Esophagus squamous epithelium (tissue), 5 donors: ENCODE results near the gene TMC6. TPM values are rescaled to one million over a fixed set of nuclear protein-coding genes. Genes with fewer than 3 reads are reported as not detected.

Experiments
- DNase-seq: peaks from one replicate; lab custom pipeline; 2025; lab: John Stamatoyannopoulos, UW
- H3K27ac ChIP-seq, 4 donors: fragments of 200-600 bp; sonication (generic); one replicate each; pipeline ENCODE4 v1.5.1; 2016 to 2019; ENCODE audit warnings: mild to moderate bottlenecking in 1 of 4
- H3K27me3 ChIP-seq, 4 donors: fragments of 200-600 bp; sonication (generic); 1 replicate in 3 of 4; 2 replicates in 1 of 4; pipeline versions ENCODE4 v1.5.1 to v1.6.0; 2017 to 2021; ENCODE audit warnings: antibody characterized with exemption in 1 of 4
- H3K36me3 ChIP-seq, 3 donors: fragments of 200-600 bp; sonication (generic); one replicate each; pipeline ENCODE4 v1.5.1; 2016 to 2019
- H3K4me1 ChIP-seq, 3 donors: fragments of 200-600 bp; sonication (generic); one replicate each; pipeline ENCODE4 v1.5.1; 2017 to 2019
- H3K4me3 ChIP-seq, 4 donors: fragments of 200-600 bp; sonication (generic); 1 replicate in 3 of 4; 2 replicates in 1 of 4; pipeline ENCODE4 v1.5.1; 2016 to 2019; ENCODE audit warnings: mild to moderate bottlenecking in 2 of 4, moderate library complexity in 1 of 4
- H3K9me3 ChIP-seq, 3 donors: fragments of 200-600 bp; sonication (generic); one replicate each; pipeline ENCODE4 v1.5.1; 2016 to 2019
- POLR2A ChIP-seq, 4 donors: fragments of 450-650 bp; IDR thresholded peaks; one replicate each; pipeline ENCODE4 v1.6.1; 2017; ENCODE audit warnings: antibody characterized with exemption in 4 of 4, mild to moderate bottlenecking in 4 of 4, moderate library complexity in 3 of 4
- WGBS, 2 donors: methylation state at CpG; one replicate each; pipeline ENCODE4 v1.1.5; 2018; 5-methylcytosine and 5-hydroxymethylcytosine counted together
- intact Hi-C: fragments of 100-400 bp; cut with DNase I; formaldehyde crosslinking; loops from one replicate; pipeline ENCODE4 v1.15.0; 2022
- total RNA-seq, 4 donors: library from RNA; depleted of rRNA; stranded (reverse); fragments of >200 nt; gene quantifications; one replicate each; pipeline ENCODE4 v1.1.0, GENCODE V29; 2016
- TF ChIP-seq, protein P1 (sequence below), 6 experiments: fragments of 450-650 bp in 4 of 6; fragments of 200-600 bp in 2 of 6; sonication (generic) in 2 of 6; IDR thresholded peaks; one replicate each; pipeline ENCODE4 v1.5.1; 2016 to 2019; ENCODE audit warnings: antibody characterized with exemption in 6 of 6, mild to moderate bottlenecking in 4 of 6, moderate library complexity in 4 of 6
- donor health status: DM: yes; HTN: yes; CAD: no.

The TMC6 gene
- total RNA-seq, 4 donors from 2014 or later: 13.3 to 39.6 (median 32.2) TPM

DNA sequence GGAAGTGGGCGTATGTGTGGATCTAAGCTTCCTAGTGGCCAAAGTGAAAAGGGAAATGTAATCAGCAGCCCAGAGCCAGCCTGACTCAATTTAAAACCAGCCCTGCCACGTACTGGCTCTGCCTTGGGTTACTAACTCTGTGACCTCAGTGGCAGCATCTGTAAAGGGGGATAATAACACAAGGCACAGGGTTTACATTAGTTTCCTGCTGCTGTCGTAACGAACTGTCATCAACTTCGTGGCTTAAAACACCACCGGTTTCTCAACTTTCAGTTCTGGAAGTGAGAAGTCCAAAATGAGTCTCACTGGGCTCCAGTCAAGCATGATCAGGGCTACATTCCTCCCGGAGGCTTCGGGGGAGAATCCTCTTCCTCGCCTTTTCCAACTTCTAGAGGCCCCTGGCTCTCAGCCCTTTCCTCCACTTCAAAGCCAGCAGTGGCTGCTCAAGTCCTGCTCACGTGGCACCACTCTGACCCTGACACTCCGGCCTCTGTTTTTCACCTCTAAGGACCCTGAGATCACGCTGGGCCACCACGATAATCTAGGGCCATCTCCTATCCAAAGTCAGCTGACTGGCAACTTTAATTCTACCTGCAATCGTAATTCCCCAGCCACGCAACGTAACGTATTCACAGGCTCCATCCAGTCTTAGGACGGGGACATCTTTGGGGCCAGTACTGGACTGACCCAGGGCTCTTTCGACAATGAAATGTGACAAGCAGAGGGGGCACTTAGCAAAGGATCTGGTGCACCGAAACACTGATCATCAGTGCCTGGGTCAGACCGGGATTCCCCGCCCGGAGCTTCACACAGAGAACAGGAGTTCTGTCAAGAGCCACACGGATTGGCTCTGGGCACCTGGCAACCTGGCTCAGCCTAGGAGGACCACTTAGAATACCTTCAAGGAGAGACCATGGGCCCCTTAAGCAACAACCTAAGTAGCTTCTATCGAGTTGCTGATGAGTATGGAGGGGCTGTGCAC is 14.5 kb downstream of the TMC6 start:
- intact Hi-C loops: loop anchor here (2.0 to 10.0 kb wide), 2 partner anchors 63 to 131 kb away; no protein-coding TSS in a partner anchor
- peaks cover 16 to 47% (median 19%) of the 10 kb centered on the region in 3 donors for H3K4me1 ChIP-seq
- H3K9me3 ChIP-seq: no peaks in the 10 kb centered on the region
- no peak for DNase-seq
- no peak overlapping the region for H3K4me3 ChIP-seq
- no peaks in the 10 kb centered on the region for H3K27me3 ChIP-seq
- 71 to 77% methylated on average over 15 to 24 of the region's 25 CpGs for WGBS, 2 donors
- no peak for TF ChIP-seq POLR2A (IDR thresholded peaks at IDR 0.05)
- TF ChIP-seq, protein P1, sequence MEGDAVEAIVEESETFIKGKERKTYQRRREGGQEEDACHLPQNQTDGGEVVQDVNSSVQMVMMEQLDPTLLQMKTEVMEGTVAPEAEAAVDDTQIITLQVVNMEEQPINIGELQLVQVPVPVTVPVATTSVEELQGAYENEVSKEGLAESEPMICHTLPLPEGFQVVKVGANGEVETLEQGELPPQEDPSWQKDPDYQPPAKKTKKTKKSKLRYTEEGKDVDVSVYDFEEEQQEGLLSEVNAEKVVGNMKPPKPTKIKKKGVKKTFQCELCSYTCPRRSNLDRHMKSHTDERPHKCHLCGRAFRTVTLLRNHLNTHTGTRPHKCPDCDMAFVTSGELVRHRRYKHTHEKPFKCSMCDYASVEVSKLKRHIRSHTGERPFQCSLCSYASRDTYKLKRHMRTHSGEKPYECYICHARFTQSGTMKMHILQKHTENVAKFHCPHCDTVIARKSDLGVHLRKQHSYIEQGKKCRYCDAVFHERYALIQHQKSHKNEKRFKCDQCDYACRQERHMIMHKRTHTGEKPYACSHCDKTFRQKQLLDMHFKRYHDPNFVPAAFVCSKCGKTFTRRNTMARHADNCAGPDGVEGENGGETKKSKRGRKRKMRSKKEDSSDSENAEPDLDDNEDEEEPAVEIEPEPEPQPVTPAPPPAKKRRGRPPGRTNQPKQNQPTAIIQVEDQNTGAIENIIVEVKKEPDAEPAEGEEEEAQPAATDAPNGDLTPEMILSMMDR (IDR thresholded peaks at IDR 0.05): peak in 1 of 6 experiments; percentile 18
- H3K36me3 ChIP-seq: peaks cover 0 to 65% (median 21%) of the 10 kb centered on the region in 3 donors
- H3K27ac ChIP-seq: peak overlapping the region in 1 of 4 donors; percentile 29

DNA sequence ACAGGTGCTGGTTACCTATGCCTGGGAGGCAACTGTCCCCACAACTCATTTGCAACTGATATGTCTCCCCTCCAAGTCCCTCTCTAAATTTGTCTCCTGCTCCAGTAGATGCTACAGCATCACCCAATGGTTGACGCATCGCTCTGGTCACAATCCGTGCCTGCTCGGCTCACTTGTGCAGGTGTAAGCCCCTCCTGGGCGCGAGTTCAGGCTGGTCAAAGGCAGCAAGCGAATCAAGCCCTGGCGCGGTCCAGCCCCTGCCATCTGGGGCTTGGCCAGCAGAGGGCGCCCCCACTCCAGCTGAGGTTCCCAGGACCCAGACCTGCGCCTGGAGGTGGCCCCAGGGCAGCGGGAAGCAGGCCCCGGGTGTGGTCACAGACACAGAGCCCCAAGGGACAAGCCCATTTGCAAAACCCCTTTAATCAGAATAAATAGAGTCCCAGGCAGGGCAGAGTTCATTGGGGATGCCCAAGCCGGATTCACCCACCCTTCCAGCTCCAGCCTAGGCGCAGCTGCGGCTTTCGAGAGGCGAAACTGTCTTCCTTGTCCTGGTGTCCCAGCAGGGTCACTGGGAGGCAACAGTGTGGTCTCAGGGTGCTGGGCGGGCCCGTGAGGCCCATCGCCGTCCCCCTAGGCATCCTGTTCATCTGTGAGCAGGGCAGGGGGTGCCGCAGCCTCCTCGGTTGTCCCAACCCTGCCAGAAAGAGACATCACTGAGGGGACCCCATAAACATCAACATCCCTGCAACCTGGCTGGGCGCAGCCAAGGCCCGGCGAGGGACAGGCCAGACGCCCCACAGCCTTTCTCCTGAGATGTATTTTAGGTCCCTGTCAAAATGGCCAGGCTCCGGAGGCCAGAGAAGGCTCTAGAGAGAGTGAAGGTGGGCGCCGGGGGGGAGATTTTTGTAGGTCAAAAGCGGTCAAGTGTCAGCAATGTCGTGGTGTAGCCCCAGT is 15.8 kb downstream of the TMC6 start:
- intact Hi-C loops: loop anchor here (2.0 to 10.0 kb wide), 2 partner anchors 64 to 132 kb away; no protein-coding TSS in a partner anchor
- Histone ChIP-seq H3K9me3 (no peaks in the 10 kb centered on the region), H3K27ac (no peak overlapping the region), H3K4me3 (no peak overlapping the region), H3K27me3 (no peaks in the 10 kb centered on the region), H3K36me3 (peaks cover 0 to 68% (median 24%) of the 10 kb centered on the region in 3 donors), H3K4me1 (peaks cover 16 to 48% (median 19%) of the 10 kb centered on the region in 3 donors)
- 34 to 57% methylated on average over 6 to 20 of the region's 33 CpGs for WGBS, 2 donors
- TF ChIP-seq POLR2A (IDR thresholded peaks at IDR 0.05): peak in 1 of 4 donors; percentile 15
- TF ChIP-seq, protein P1 (IDR thresholded peaks at IDR 0.05): peak; percentile 98 to 99 (median 99)
- no peak for DNase-seq

DNA sequence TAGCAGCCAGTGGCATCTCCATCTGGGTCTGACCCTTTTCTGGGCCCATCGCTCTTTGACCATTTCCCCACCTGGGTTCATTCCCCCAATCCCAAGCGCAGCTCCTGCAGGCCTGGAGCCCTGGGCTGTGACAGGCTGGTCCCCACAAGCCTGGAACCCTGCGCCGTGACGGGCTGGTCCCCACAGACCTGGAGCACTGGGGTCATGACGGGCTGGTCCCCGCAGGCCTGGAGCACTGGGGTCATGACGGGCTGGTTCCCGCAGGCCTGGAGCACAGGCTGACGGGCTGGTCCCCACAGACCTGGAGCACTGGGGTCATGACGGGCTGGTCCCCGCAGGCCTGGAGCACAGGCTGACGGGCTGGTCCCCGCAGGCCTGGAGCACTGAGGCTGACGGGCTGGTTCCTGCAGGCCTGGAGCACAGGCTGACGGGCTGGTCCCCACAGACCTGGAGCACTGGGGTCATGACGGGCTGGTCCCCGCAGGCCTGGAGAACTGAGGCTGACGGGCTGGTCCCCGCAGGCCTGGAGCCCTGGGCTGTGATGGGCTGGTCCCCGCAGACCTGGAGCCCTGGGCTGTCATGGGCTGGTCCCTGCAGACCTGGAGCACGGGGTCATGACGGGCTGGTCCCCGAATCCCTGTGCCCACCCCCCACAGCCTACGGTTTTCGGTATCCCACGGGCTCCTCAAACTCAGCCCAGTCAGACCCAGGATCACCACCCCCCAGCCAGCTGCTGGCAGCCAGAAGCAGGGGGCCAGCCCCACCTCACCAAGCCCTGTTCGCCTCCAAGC is 16.6 kb downstream of the TMC6 start:
- intact Hi-C loops: loop anchor here (2.0 to 10.0 kb wide), 2 partner anchors 65 to 133 kb away; no protein-coding TSS in a partner anchor
- peaks cover 0 to 62% (median 24%) of the 10 kb centered on the region in 3 donors for H3K36me3 ChIP-seq
- H3K27me3 ChIP-seq: no peaks in the 10 kb centered on the region
- H3K4me3 ChIP-seq: no peak overlapping the region
- no peak for DNase-seq
- 63 to 73% methylated on average over 4 to 5 of the region's 28 CpGs for WGBS, 2 donors
- no peaks in the 10 kb centered on the region for H3K9me3 ChIP-seq
- no peak overlapping the region for H3K27ac ChIP-seq
- TF ChIP-seq, protein P1 (IDR thresholded peaks at IDR 0.05): no peak
- no peak for TF ChIP-seq POLR2A (IDR thresholded peaks at IDR 0.05)
- H3K4me1 ChIP-seq: peaks cover 10 to 45% (median 19%) of the 10 kb centered on the region in 3 donors

DNA sequence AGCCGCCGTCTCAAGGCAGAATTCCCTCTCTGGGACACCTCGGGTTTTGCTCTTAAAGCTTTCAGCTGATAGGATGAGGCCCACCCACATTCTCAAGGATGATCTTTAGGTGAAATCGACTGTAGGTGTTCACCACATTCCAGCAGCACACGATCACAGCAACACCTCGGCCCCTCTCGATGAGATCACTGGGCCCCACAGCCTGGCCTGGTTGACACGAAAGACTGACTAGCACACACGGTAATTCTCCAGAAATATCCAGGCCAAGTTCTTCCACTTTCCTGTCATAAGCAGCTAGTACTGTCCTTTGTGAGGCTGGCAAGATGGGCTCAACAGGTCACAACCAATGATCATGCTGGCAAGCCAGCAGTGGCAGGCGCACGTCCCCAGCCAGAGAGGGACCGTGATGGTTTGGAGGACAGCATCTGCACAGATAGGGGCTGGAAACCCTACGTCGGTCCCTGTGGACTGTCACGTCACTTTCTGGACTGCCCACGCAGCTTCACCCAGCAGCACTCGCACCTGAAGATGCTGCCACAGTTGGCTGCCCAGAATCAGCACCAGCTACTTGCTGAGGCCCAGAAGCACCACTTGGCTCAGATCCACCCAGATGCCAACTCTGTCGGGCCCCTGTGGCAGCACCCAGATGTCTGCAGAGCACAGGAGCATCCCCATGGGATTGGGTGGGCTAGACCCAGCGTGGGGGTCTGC is 17.4 kb downstream of the TMC6 start:
- Histone ChIP-seq H3K9me3 (no peaks in the 10 kb centered on the region), H3K36me3 (peaks cover 0 to 55% (median 24%) of the 10 kb centered on the region in 3 donors), H3K4me3 (no peak overlapping the region), H3K27ac (no peak overlapping the region), H3K4me1 (peaks cover 10 to 44% (median 19%) of the 10 kb centered on the region in 3 donors), H3K27me3 (no peaks in the 10 kb centered on the region)
- intact Hi-C loops: loop anchor here (10.0 kb wide), 1 partner anchor 134 kb away; no protein-coding TSS in a partner anchor
- no peak for DNase-seq
- TF ChIP-seq POLR2A (IDR thresholded peaks at IDR 0.05): no peak
- TF ChIP-seq, protein P1 (IDR thresholded peaks at IDR 0.05): no peak
- WGBS, 2 donors: 75 to 90% methylated on average over 6 to 8 of the region's 19 CpGs
